Skin epidermis (tissue), 12 donors: Measurements from ENCODE around the gene CFP.
"Not testable (repeated sequence)": the region's sequence is repeated elsewhere in the genome, so short reads cannot be mapped to it uniquely, and the experiment has no call there.

ENCODE experiments used
- H3K27ac ChIP-seq, 21 experiments: fragments of 200-600 bp; sonication (generic) in 11 of 21; one replicate each; pipeline ENCODE4 v1.5.0; 2020; ENCODE audit warnings: mild to moderate bottlenecking in 3 of 21, inconsistent platforms in 2 of 21, moderate library complexity in 2 of 21
- H3K4me3 ChIP-seq, 7 experiments: fragments of 200-600 bp; sonication (generic) in 2 of 7; one replicate each; pipeline ENCODE4 v1.5.0; 2020; ENCODE audit warnings: inconsistent platforms in 2 of 7, mild to moderate bottlenecking in 2 of 7, moderate library complexity in 1 of 7

The CFP gene

GRCh38 chrX:47611489-47611888, 18.2 kb downstream of the CFP start:
- no peak overlapping the region for H3K27ac ChIP-seq
- H3K4me3 ChIP-seq: no peak overlapping the region

- Histone ChIP-seq H3K27ac (no peak overlapping the region), H3K4me3 (no peak overlapping the region)
Observed at GRCh38 chrX:47610511-47610910, 19.2 kb downstream of the CFP start.

- no peak overlapping the region for H3K4me3 ChIP-seq
Observed at GRCh38 chrX:47608130-47608810, 21.5 kb downstream of the CFP start.

GRCh38 chrX:47607091-47607490, 22.6 kb downstream of the CFP start:
- no peak overlapping the region for H3K4me3 ChIP-seq
- H3K27ac ChIP-seq: no peak overlapping the region

More at GRCh38 chrX:47608130-47608810, 21.5 kb downstream of the CFP start:
- no peak overlapping the region for H3K27ac ChIP-seq

GRCh38 chrX:47605024-47605423, 24.7 kb downstream of the CFP start:
- H3K27ac ChIP-seq: no peak overlapping the region
- no peak overlapping the region for H3K4me3 ChIP-seq

GRCh38 chrX:47603125-47603524, 26.6 kb downstream of the CFP start:
- not testable (repeated sequence) for H3K27ac ChIP-seq, H3K4me3 ChIP-seq

GRCh38 chrX:47597222-47597621, 32.5 kb downstream of the CFP start:
- Histone ChIP-seq H3K4me3 (no peak overlapping the region), H3K27ac (no peak overlapping the region)

- Histone ChIP-seq H3K27ac (no peak overlapping the region), H3K4me3 (no peak overlapping the region)
Observed at GRCh38 chrX:47596256-47596655, 33.5 kb downstream of the CFP start.

- no peak overlapping the region for H3K27ac ChIP-seq
- H3K4me3 ChIP-seq: no peak overlapping the region
Observed at GRCh38 chrX:47595716-47596251, 33.9 kb downstream of the CFP start.

- Histone ChIP-seq H3K27ac (no peak overlapping the region), H3K4me3 (no peak overlapping the region)
Observed at GRCh38 chrX:47593522-47593921, 36.2 kb downstream of the CFP start.

GRCh38 chrX:47590984-47591383, 38.7 kb downstream of the CFP start:
- Histone ChIP-seq H3K27ac (no peak overlapping the region), H3K4me3 (no peak overlapping the region)

GRCh38 chrX:47587906-47588735, 41.6 kb downstream of the CFP start:
- Histone ChIP-seq H3K4me3 (no peak overlapping the region), H3K27ac (no peak overlapping the region)

- Histone ChIP-seq H3K4me3 (no peak overlapping the region), H3K27ac (no peak overlapping the region)
Observed at GRCh38 chrX:47587091-47587891, 42.4 kb downstream of the CFP start.

GRCh38 chrX:47586043-47586787, 43.5 kb downstream of the CFP start:
- no peak overlapping the region for H3K27ac ChIP-seq

GRCh38 chrX:47585273-47585672, 44.5 kb downstream of the CFP start:
- no peak overlapping the region for H3K4me3 ChIP-seq
- no peak overlapping the region for H3K27ac ChIP-seq

More at GRCh38 chrX:47586043-47586787, 43.5 kb downstream of the CFP start:
- H3K4me3 ChIP-seq: no peak overlapping the region

GRCh38 chrX:47584714-47585113, 45.0 kb downstream of the CFP start:
- peak overlapping the region in 1 of 21 experiments; percentile 86 for H3K27ac ChIP-seq
- H3K4me3 ChIP-seq: no peak overlapping the region

- H3K4me3 ChIP-seq: peak overlapping the region in 5 of 7 experiments; percentile 17 to 43 (median 38)
- peak overlapping the region in 14 of 21 experiments; percentile 56 to 87 (median 82) for H3K27ac ChIP-seq
Observed at GRCh38 chrX:47583240-47583861, 46.4 kb downstream of the CFP start.

GRCh38 chrX:47581731-47582647, 47.7 kb downstream of the CFP start, which contains the start of gene TIMP1:
TSS of gene TIMP1 (plus strand) at chrX:47582436. CDS start at chrX:47583416, 980 bp downstream.
- Histone ChIP-seq H3K4me3 (peak within 1 kb of the TSS; percentile 15 to 43 (median 36)), H3K27ac (peak within 1 kb of the TSS in 20 of 21 experiments; percentile 2 to 87 (median 78))
